NCI-H82 treated with DMSO at 0.1 percent for 48 hours (cell line): Measurements from ENCODE around the gene LYRM2.

Experiments
- DNase-seq: peaks from one replicate; lab custom pipeline; 2025; ENCODE audit not compliant: unreplicated experiment; lab: John Stamatoyannopoulos, UW

The LYRM2 gene

GRCh38 chr6:89596484-89596883 lies 42.1 kb downstream of the LYRM2 start:
- no peak for DNase-seq

GRCh38 chr6:89596056-89596455 lies 42.5 kb downstream of the LYRM2 start:
- no peak for DNase-seq

DNA sequence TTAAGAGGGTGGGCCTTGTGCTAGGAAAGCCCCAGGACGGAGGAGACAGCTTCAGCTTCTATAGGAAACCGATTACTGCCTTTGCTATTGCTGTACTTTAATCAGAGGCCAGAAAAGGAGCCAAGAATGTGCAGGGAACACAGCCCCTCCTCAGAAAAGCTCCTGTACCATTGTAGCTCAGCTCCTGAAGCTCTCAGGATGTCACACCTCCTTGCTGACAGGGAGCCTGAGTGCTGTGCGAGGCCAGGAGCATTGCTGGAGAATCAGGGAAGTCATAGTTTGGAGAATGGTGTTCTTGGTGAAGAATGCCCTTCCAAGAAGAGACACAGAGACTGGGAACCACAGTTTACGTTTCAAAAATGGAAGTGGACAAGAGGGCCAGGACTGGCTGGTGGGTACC lies 46.8 kb downstream of the LYRM2 start:
- no peak for DNase-seq

DNA sequence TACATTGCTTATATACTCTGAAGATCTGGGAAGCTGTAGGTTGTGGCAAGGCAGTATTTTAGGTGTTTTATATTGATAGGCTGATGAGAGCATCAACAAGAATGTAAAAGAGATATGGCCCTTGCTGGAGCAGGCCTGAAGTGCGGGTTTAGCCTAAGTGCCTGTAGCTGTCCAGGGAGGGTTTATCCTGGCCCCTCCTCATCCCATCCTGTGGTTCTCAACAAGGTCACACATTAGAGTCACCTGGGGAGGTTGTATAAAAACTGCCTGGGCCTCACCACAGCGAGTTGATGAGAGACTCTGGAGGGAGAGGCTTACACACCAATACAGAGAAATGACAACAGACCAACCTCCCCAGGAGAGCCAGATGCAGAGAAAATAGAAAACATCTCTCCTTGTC lies 48.4 kb downstream of the LYRM2 start:
- no peak for DNase-seq

GRCh38 chr6:89589297-89590025 lies 49.1 kb downstream of the LYRM2 start:
- no peak for DNase-seq

DNA sequence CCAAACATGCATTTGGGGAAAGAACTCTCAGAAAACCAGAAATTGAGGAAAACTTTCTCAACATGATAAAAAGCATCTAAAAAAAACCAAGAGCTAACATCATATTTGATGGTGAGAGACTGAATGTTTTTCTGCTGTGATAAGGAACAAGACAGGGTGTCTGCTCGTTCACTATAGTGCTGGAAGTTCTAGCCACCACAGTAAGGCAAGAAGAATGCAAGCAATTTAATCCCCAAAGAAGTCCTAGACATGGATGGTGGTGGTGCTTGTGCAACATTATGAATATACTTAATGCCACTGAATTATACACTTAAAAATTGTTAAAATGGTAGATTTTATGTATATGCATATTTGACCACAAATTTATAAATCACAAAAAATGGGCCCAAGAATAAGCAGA lies 53.4 kb downstream of the LYRM2 start:
- DNase-seq = no peak

DNA sequence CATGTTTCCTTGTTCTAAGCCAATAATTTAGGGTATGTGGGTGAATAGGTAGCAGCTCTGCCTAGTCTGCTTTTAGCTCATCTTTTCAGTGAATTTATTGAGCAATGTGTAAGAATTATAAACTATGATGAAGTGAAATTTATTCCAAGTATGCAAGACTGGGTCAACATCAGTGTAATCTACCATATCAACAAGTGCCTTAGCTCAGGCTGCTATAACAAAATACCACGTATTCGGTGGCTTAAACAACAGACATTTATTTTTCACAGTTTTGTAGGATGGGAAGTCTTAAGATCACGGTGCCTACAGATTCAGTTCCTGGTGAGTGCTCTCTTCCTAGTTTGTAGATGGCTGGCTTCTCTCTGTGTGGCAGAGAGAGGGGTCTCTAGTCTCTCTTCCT lies 54.0 kb downstream of the LYRM2 start:
- DNase-seq = no peak

- no peak for DNase-seq
These were observed 55.0 kb downstream of the LYRM2 start for GRCh38 chr6:89583559-89583958.

GRCh38 chr6:89582669-89583325 lies 55.8 kb downstream of the LYRM2 start:
- peak; percentile 35 for DNase-seq

- no peak for DNase-seq
These were observed 56.9 kb downstream of the LYRM2 start for GRCh38 chr6:89581689-89582088.

DNA sequence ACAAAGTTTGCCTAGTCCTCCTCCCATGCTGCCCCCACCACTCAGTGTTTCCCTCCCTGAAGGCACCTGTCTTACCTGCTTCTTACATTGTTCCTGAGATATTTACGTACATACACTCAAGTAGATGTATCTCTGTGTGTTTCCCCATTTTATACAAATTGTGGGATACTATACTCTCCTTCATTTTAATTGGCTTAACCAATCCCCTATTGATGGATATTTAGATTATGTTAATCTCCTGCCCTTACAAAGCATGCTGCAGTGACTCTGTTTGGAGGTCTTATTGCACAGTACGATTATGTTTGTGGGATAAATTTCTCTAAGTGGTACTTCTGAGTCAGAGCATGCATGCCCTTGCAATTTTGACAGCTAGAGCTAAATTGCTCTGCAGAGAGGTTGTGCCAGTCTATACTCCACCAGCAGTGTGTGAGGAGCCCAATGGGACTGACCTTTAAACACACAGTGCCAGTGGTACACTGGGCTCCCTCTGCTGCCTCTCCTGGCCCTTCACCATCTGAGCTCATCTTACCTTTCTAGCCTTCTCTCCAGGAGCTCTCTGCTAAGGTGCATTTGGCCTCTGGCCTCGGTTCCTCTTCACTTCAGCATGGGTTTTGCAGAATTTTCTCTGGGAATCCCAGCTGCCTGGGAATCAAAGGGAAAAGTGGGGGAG lies 57.4 kb downstream of the LYRM2 start:
- DNase-seq = no peak

- no peak for DNase-seq
These were observed 63.0 kb downstream of the LYRM2 start for GRCh38 chr6:89575562-89575960.

- DNase-seq = no peak
These were observed 63.5 kb downstream of the LYRM2 start for GRCh38 chr6:89574910-89575561.

- no peak for DNase-seq
These were observed 70.7 kb downstream of the LYRM2 start for GRCh38 chr6:89567630-89568390.

GRCh38 chr6:89566930-89567629 lies 71.5 kb downstream of the LYRM2 start:
- DNase-seq = no peak

DNA sequence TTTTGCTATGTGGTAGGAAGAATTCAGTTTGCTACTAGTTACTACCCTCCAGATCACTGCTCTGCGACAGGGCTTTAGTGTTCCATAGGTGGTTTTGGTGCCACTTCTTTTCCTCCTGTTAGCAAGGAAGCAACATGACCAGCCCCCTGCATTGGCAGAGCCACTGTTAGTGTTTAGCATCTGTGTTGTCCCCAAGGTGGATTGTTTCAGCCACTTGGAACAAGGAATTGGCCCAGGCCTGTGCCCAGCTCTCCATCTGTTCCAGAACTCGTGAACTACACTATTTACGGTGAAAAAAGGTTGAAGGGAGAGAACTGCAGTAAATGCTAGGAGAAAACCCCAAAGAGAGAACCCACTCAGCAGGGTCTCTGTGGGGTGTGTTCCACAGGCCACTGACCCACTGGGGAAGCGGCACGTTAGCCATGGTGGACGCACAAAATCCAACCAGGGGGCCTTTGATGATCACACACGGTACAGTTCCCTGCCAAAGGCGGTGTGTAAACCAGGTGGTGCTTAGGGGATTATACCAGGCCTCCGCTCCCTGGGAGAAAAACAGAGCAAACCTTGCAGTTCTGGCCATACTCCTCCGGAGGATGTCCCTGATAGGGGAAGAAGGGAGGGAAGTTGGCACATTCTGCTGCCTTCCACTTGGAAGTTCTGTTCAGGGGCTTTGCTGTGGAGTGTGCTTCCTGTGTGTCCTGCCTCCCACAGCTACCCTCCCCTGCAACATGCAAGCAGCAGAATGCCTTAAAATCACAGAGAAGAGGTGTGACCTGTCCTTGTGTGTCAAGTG lies 72.3 kb downstream of the LYRM2 start:
- DNase-seq = no peak

DNA sequence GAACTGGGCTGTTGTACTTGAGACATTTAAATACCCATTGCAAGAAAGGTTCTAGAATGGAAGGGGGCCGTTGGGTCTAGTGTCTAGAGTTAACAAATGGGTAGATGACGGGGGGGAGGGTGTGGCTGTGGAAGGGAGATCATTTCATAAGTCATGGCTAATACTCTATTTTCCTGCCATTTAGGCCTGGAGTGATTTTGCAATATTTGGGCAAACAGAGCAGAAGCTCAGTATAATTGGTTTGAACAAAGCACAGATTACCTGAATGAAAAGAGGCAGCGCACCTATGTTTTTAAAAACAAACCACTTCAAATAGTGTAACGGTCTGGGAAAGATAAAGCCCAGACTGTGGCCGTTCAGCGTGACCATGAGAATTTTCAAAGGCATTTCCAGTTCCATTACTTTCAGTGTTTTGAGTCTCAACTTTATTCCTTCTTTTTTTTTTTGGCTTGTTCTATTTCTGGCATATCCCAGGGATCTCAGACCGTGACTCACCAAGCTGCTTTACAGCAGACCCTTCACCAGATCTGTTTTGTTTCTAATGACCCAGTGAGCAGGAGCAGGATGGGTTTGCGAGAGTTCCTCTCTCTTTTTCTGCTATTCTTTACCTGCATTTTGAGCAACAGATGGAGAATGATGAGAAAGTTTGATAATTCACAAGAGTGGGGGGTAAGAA lies 73.7 kb downstream of the LYRM2 start:
- DNase-seq = no peak

DNA sequence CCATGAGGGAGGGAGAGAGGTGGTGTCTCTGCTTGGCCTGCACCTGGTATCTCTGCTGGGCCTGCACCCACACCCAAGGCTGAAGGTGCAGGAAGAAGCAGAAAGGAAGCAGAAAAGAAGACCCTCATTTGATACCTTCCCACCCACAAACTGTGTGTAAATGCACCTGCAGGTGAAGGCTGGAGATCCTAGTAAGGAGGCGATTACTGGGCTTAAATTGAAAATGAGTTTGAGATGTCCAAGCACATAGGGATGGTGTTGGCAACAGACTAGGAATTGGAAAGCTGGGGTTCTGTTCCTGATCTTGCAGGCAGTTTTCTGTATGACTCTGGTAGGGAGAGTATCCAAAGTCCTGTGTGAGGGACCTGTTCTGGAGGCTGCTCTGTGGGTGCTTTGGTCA lies 74.7 kb downstream of the LYRM2 start:
- DNase-seq = no peak
